Activated CD4-positive, alpha-beta T cell treated with anti-CD3 and anti-CD28 coated beads for 36 hours (primary cell): ENCODE measurements around the gene DACT3. TPM values are rescaled to one million over a fixed set of nuclear protein-coding genes. Genes with fewer than 3 reads are reported as not detected.

ENCODE experiments used
- ATAC-seq: fragments of 200-7000 bp; cut with Tn5 transposase; one replicate; pipeline ENCODE4 v1.10.0; 2021; ENCODE audit warnings: mild to moderate bottlenecking, moderate library complexity
- CTCF ChIA-PET: fragments of 350-600 bp; sonication (Branson Sonifier 250); formaldehyde crosslinking; loops from one replicate; lab custom pipeline; 2021; ENCODE audit warnings: antibody characterized with exemption; lab: Charles Lee
- POLR2A ChIA-PET: fragments of 350-600 bp; sonication (Branson Sonifier 250); formaldehyde crosslinking; loops from one replicate; lab custom pipeline; 2021; ENCODE audit warnings: antibody characterized with exemption, inconsistent platforms; lab: Charles Lee
- DNase-seq: peaks from one replicate; pipeline ENCODE4 v3.0.0-alpha.2; 2020
- H3K27ac Mint-ChIP-seq: one replicate; pipeline ENCODE4 v1.8.0; 2021; ENCODE audit warnings: mixed read lengths
- H3K27me3 Mint-ChIP-seq: one replicate; pipeline ENCODE4 v1.8.0; 2021; ENCODE audit warnings: mixed read lengths
- H3K36me3 Mint-ChIP-seq: one replicate; pipeline ENCODE4 v1.8.0; 2021; ENCODE audit warnings: low read depth, mixed read lengths
- H3K4me1 Mint-ChIP-seq: one replicate; pipeline ENCODE4 v1.8.0; 2021; ENCODE audit warnings: mixed read lengths
- H3K4me3 Mint-ChIP-seq: one replicate; pipeline ENCODE4 v1.8.0; 2021; ENCODE audit warnings: mild to moderate bottlenecking, moderate library complexity, mixed read lengths
- H3K9me3 Mint-ChIP-seq: one replicate; pipeline ENCODE4 v1.8.0; 2021; ENCODE audit warnings: low read depth, mixed read lengths
- intact Hi-C, 2 experiments: fragments of 100-400 bp; cut with DNase I in 1 of 2; cut with micrococcal nuclease in 1 of 2; formaldehyde crosslinking; loops; one replicate each; pipeline versions ENCODE4 v1.14.2 to v1.15.1; 2022 to 2024; cut with DNase I, micrococcal nuclease
- total RNA-seq, 2 experiments: library from RNA; stranded (reverse); gene quantifications; one replicate each; pipeline ENCODE4 v1.2.3, GENCODE V29; 2021

Gene DACT3
- total RNA-seq, 2 experiments from 2014 or later: 2.9 to 3.1 TPM

DNA sequence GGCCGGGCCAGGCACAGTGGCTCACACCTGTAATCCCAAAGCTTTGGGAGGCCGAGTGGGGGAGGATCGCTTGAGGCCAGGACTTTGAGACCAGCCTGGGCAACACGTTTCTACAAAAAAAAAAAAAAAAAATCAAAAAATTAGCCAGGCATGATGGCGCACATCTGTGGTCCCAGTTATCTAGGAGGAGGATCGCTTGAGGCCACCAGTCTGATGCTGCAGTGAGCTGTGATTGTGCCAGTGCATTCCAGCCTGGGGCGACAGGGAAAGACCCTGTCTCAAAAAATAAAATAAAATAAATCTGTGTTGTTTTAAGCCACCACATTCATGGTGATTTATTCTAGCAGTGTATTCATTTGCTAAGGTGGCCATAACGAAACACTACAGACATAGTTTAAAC is 4.1 kb upstream of the DACT3 start:
- intact Hi-C loops: no loop called here
- POLR2A ChIA-PET: no interaction called here
- H3K4me3 Mint-ChIP-seq: no peak overlapping the region

DNA sequence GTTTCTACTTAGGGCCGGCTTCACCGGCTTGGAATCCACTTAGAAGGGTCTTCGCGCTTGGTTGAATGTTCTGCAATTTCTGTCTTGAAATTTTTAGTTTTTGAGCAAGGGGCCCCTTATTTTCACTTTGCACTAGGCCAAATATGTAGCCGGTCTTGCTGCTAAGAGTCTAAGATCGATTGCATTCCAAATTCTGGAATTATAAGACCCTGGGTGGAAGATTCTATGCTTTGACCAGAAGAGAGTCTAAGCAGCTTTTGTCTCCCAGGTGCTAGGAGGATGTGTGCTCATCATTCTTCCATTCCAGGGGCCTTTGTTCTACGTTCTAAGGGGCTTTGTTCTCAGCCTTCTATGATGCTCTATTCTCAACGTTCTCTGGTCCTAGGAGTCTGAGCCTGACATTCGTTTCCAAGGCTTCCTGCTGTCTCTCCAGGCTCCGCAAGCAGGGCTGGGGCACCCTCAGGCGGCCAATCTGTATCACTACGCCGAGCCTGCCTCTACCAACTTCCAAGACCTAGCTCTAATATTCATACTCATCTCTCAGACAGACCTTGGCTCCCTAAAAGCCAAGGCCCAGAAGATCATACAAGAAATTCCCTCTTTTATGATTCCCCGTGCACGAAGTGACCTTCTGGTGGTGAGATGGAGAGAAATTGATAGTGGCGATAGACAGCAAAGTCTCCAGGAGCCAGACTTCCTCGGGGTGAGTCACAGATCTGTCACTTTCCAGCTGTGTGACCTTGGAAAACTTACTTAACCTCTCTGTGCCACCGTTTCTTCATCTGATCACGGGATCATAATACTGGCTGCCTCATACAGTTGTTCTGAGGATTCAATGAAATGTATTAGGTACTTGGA is 982 bp upstream of the DACT3 start:
- POLR2A ChIA-PET: interaction anchor here (1.0 to 1.8 kb wide), 6 partner anchors 45 to 64 kb away, joined by 3 to 14 read pairs (median 9); partner anchors contain the start of gene CALM3
- Mint-ChIP-seq H3K4me3 (peak overlapping the region; percentile 66), H3K4me1 (peaks cover 22% of the 10 kb centered on the region), H3K27me3 (peaks cover 10% of the 10 kb centered on the region), H3K27ac (peak overlapping the region; percentile 62), H3K9me3 (no peaks in the 10 kb centered on the region), H3K36me3 (no peaks in the 10 kb centered on the region)
- DNase-seq: peak; percentile 89
- CTCF ChIA-PET: interaction anchor here (0.5 to 6.5 kb wide), 37 partner anchors 9 to 278 kb away, joined by 3 to 206 read pairs (median 4); partner anchors contain the start of genes CALM3 and GNG8
- ATAC-seq: peak; percentile 55
- intact Hi-C loops: loop anchor here (1.0 to 5.0 kb wide), 11 partner anchors 16 to 613 kb away; partner anchors contain the start of genes ARHGAP35 (in 1 of the 2), CALM3 (in 1 of the 2), CCDC9 (in 1 of the 2) and INAFM1 (in 1 of the 2)

More for the DNA sequence above, 4.1 kb upstream of the DACT3 start:
- no peak overlapping the region for H3K27ac Mint-ChIP-seq
- DNase-seq (no peak), ATAC-seq (no peak)
- no peaks in the 10 kb centered on the region for H3K36me3 Mint-ChIP-seq
- no peaks in the 10 kb centered on the region for H3K27me3 Mint-ChIP-seq
- H3K9me3 Mint-ChIP-seq: no peaks in the 10 kb centered on the region
- CTCF ChIA-PET: interaction anchor here (1.0 to 6.5 kb wide), 4 partner anchors 49 to 136 kb away, joined by 4 to 206 read pairs (median 4); no protein-coding TSS in a partner anchor
- H3K4me1 Mint-ChIP-seq: peaks cover 14% of the 10 kb centered on the region

DNA sequence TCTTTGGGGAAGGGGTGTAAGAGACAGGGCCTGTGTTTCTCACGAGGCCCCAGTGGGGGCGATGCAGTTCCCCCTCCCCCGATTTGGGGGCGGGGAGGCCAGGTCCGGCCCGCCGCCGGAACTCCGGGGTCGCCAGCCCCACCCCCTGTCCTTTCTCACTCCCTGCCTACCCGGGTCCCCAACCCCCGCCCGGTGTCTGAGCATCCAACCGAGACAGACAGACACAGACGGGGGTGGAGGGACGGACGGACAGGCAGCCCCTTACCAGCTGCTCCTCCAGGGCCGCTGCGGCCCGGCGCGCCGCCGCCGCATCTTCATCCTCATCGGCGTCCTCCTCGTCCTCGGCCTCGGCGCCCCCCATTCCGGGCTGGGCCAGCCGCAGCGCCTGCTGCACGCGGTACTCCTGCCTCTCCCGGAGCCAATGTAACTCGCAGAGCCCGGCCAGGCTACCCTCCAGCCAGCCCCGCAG is 397 bp downstream of the DACT3 start:
- no peaks in the 10 kb centered on the region for H3K36me3 Mint-ChIP-seq

DNA sequence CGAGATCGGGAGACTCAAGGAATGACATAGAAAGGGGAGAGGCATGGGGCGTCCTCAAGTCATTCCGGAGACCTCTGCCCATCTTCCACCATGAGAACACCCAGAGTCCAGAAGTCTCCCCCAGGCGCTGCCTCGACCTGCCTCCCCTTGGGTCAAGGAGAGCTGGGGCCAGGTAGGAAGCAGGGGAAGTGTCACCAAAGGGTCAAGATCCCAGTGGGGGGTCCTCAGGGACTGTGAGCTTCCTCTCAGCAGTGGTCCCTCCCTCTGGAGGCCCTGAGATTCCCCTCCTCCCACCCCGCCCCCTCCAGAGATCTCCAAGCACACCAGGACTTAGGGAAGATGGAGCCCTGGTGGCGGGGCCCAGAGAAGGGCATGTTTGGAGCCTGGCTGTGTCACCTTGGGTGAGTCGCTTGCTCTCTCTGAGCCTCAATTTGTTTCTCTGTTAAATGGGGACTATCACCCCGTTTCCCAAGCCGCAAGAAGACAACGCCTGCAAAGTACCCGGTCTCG is 919 bp downstream of the DACT3 start:
- ChIA-PET POLR2A (interaction anchor here (0.6 to 1.8 kb wide), 3 partner anchors 59 to 583 kb away, joined by 4 to 11 read pairs (median 4); partner anchors contain the start of gene CALM3), CTCF (interaction anchor here (6.5 kb wide), 1 partner anchor 44 kb away, joined by 206 read pairs; no protein-coding TSS in a partner anchor)
- intact Hi-C loops: loop anchor here in 1 of 2 experiments (1.0 to 5.0 kb wide), 3 partner anchors 12 to 615 kb away; partner anchors contain the start of gene INAFM1
- DNase-seq (peak; percentile 38), ATAC-seq (no peak)
- Mint-ChIP-seq H3K4me3 (peak overlapping the region; percentile 66), H3K27ac (no peak overlapping the region), H3K4me1 (peaks cover 28% of the 10 kb centered on the region), H3K36me3 (no peaks in the 10 kb centered on the region), H3K9me3 (no peaks in the 10 kb centered on the region), H3K27me3 (peaks cover 14% of the 10 kb centered on the region)

More for the DNA sequence above, 397 bp downstream of the DACT3 start:
- ATAC-seq (no peak), DNase-seq (peak; percentile 48)
- ChIA-PET CTCF (interaction anchor here (0.6 to 6.5 kb wide), 15 partner anchors 12 to 184 kb away, joined by 3 to 206 read pairs (median 5); partner anchors contain the start of gene CALM3), POLR2A (interaction anchor here (1.0 to 1.8 kb wide), 5 partner anchors 12 to 60 kb away, joined by 3 to 11 read pairs (median 8); partner anchors contain the start of gene CALM3)
- peaks cover 28% of the 10 kb centered on the region for H3K4me1 Mint-ChIP-seq
- no peaks in the 10 kb centered on the region for H3K9me3 Mint-ChIP-seq
- peaks cover 12% of the 10 kb centered on the region for H3K27me3 Mint-ChIP-seq
- peak overlapping the region; percentile 66 for H3K4me3 Mint-ChIP-seq
- no peak overlapping the region for H3K27ac Mint-ChIP-seq
- intact Hi-C loops: loop anchor here (1.0 to 5.0 kb wide), 10 partner anchors 12 to 614 kb away; partner anchors contain the start of genes ARHGAP35 (in 1 of the 2), CALM3 (in 1 of the 2), CCDC9 (in 1 of the 2) and INAFM1 (in 1 of the 2)

DNA sequence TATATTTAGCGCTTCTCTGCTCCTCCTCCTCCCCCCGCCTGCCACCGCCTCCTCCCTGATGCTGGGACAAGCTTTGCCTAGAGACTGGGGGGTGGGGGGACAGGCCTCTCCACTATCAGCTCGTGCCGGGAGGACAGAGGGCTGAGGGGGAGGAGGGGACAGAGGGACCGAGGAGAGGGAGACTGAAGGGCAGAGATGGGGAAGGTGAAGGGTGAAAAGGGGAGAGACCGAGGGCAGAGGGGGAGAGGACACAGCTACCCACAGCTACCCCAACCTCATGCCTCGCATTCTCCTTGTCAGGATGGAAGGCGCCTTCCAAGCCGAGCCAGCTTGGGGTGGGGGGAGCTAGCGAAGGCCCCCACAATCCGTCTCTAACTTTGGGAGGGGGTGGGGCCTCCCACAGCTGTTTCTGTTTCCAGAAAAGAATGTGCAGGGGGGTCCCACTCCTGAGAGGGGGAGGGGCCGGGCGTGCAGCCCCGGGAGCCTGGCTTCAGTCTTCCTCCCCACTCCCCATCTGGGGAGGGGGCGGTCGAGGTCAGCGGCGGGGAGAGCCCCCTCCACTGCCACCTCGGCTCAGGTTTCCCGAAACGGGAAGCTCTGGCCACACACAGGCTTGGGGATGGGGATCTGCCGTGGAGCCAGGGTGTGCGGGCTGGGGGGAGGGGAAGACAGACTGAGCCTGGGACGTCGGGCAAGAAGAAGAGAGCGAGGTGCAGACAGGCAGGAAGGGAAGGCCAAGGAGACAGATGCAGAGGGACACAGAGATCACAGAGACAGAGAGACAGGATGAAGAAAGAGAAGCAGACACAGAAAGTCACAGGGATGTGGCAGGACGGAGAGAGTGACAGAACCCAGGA is 1.6 kb downstream of the DACT3 start:
- peak; percentile 24 for DNase-seq

DNA sequence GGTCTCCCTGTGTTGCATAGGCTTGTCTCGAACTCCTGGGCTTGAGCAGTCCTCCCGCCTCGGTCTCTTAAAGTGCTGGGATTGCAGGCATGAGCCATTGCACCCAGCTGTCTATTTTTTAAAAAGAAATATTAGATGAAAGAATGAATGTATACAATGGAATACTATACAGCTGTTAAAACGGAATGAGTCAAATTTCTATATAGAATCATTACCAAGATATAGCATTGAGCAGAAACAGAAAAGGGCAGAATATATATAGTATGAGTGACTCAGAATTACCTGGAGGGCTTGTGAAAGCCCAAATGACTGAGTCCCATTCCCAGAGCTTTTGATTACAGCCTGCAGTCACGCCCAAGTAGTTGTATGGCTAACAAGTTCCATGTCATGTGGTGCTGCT is 4.4 kb downstream of the DACT3 start:
- CTCF ChIA-PET: interaction anchor here (1.0 to 1.9 kb wide), 5 partner anchors 40 to 132 kb away, joined by 3 to 5 read pairs (median 3); no protein-coding TSS in a partner anchor
- intact Hi-C loops: no loop called here
- Mint-ChIP-seq H3K36me3 (no peaks in the 10 kb centered on the region), H3K4me1 (peaks cover 19% of the 10 kb centered on the region), H3K27ac (no peak overlapping the region), H3K9me3 (no peaks in the 10 kb centered on the region), H3K27me3 (peaks cover 27% of the 10 kb centered on the region), H3K4me3 (no peak overlapping the region)
- no peak for ATAC-seq
- peak; percentile 39 for DNase-seq
- POLR2A ChIA-PET: interaction anchor here (0.7 kb wide), 1 partner anchor 39 kb away, joined by 4 read pairs; no protein-coding TSS in a partner anchor

More for the DNA sequence above, 1.6 kb downstream of the DACT3 start:
- ATAC-seq: no peak
- Mint-ChIP-seq H3K27ac (no peak overlapping the region), H3K9me3 (no peaks in the 10 kb centered on the region), H3K4me3 (peak overlapping the region; percentile 66), H3K36me3 (no peaks in the 10 kb centered on the region), H3K4me1 (peaks cover 28% of the 10 kb centered on the region), H3K27me3 (peaks cover 17% of the 10 kb centered on the region)
- CTCF ChIA-PET: interaction anchor here (6.5 kb wide), 1 partner anchor 43 kb away, joined by 206 read pairs; no protein-coding TSS in a partner anchor
- intact Hi-C loops: loop anchor here in 1 of 2 experiments (1.0 to 5.0 kb wide), 3 partner anchors 11 to 615 kb away; partner anchors contain the start of gene INAFM1
- POLR2A ChIA-PET: interaction anchor here (0.6 to 1.2 kb wide), 3 partner anchors 48 to 584 kb away, joined by 3 to 4 read pairs (median 4); partner anchors contain the start of gene CALM3

DNA sequence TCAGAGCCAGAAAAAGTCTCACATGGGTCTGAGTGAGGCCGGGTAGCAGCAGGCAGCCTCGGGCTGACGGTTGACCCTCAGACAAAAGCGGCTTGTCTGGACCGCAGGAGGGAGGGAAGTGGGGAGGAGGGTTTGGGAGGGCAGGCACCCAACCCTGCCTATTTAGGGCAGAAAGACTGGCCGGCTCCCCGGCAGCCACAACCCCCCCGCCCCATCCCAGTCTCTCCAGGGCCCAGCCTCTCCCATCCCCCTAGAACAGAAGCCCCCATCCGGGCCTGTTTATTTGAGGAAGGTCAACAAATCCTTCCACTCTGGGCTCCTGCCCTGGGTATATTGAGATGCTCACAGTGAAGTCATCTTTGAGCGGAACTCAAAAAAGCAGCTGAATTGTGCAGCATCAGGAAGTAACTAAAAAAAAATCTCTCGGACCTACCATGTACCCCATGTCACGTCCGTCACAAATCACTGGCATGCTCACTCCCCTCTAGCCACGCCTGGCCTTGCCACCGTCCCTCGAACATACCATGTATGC is 6.3 kb downstream of the DACT3 start:
- peaks cover 36% of the 10 kb centered on the region for H3K27me3 Mint-ChIP-seq
- H3K36me3 Mint-ChIP-seq: no peaks in the 10 kb centered on the region
- H3K27ac Mint-ChIP-seq: no peak overlapping the region
- intact Hi-C loops: no loop called here
- CTCF ChIA-PET: interaction anchor here (0.6 kb wide), 1 partner anchor 304 kb away, joined by 3 read pairs; no protein-coding TSS in a partner anchor
- no peak overlapping the region for H3K4me3 Mint-ChIP-seq
- no peaks in the 10 kb centered on the region for H3K9me3 Mint-ChIP-seq
- peaks cover 16% of the 10 kb centered on the region for H3K4me1 Mint-ChIP-seq
- DNase-seq (no peak), ATAC-seq (no peak)
- POLR2A ChIA-PET: no interaction called here

DNA sequence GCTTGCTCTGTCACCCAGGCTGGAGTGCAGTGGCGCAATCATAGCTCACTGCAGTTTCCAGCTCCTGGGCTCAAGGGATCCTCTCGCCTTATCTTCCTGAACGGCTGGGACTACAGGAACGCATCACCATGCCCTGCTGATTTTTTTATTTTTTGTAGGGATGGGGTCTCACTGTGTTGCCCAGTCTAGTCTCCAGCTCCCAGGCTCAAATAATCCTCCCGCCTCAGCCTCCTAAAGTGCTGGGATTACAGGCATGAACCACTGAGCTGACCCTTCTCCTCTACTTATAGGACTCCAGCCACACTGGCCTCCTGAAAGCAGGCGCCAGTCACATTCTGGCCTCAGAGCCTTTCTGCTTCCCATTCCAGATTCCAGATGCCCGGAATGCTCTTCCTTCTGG is 10.5 kb downstream of the DACT3 start:
- intact Hi-C loops: no loop called here
- Mint-ChIP-seq H3K27ac (no peak overlapping the region), H3K4me3 (no peak overlapping the region), H3K4me1 (peaks cover 12% of the 10 kb centered on the region), H3K27me3 (peaks cover 38% of the 10 kb centered on the region), H3K9me3 (peaks cover 2% of the 10 kb centered on the region), H3K36me3 (no peaks in the 10 kb centered on the region)
- DNase-seq (no peak), ATAC-seq (no peak)
- ChIA-PET CTCF (no interaction called here), POLR2A (no interaction called here)

DNA sequence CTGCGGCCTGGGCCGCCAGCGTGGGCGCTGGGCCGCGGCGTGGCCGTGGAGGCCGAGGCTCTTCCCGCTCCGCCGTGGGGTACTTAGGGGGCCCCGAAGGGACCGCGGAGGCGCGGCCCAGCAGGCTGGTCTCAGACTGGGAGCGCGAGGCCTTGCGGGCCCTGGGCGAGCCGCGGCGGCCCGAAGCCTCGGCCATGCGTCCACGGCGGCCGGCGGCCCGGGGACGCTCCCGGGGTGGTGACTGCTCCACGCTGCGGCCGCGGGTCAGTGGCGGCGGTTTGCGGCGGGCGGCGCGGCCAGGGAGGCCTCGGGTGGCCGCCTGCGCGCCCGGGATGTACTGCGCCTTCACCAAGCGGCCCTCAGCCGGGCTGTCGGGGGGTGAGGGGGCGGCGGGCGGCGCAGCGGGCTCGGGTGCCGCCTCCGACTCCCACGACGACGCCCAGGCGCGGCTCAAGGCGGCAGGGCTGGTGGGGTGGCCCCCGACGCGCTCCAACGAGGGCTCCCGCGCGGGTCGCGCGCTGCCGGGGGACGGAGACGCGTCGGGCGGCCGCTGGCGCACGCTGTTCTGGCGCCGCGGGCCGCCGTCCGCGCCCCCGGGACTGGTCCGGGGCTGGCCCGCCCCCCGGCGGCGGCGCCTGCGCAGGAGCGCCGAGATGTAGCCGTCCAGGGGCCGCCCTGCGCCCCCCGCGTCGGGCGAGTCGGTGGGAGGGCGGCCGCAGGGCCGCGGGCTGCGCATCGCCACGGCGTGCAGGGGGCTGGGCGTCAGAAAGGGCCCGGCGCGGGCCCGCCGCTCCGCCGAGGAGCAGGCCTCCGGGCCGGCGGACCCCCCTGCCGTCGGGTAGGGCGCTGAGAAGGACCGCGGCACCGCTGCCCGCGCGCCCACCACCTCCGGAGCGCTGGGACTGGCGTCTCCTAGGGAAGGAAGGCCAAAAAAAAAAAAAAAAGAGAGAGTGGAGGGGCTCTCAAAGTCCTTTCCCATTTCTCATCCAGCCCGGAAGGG is 11.7 kb downstream of the DACT3 start:
- no peak overlapping the region for H3K4me3 Mint-ChIP-seq

More for the DNA sequence above, 11.7 kb downstream of the DACT3 start:
- no peaks in the 10 kb centered on the region for H3K36me3 Mint-ChIP-seq
- DNase-seq: no peak
- H3K27ac Mint-ChIP-seq: no peak overlapping the region
- ATAC-seq: no peak
- POLR2A ChIA-PET: no interaction called here
- peaks cover 2% of the 10 kb centered on the region for H3K9me3 Mint-ChIP-seq
- intact Hi-C loops: loop anchor here in 1 of 2 experiments (1.0 kb wide), 1 partner anchor 11 kb away; no protein-coding TSS in a partner anchor
- CTCF ChIA-PET: interaction anchor here (0.6 to 1.0 kb wide), 2 partner anchors 9 to 12 kb away, joined by 3 to 4 read pairs; partner anchors contain the start of gene DACT3
- peaks cover 12% of the 10 kb centered on the region for H3K4me1 Mint-ChIP-seq
- H3K27me3 Mint-ChIP-seq: peaks cover 33% of the 10 kb centered on the region
